ENCODE data around the gene B4GALT1. TPM values are rescaled to one million over a fixed set of nuclear protein-coding genes. Genes with fewer than 3 reads are reported as not detected.

Gene B4GALT1
- total RNA-seq, 1 experiment from 2014 or later, result 19.1 TPM

- Mint-ChIP-seq H3K4me3 (no peak overlapping the region), H3K4me1 (no peaks in the 10 kb centered on the region), H3K9me3 (peaks cover 14% of the 10 kb centered on the region), H3K27me3 (ENCODE audit: low read depth) (peaks cover 23% of the 10 kb centered on the region), H3K27ac (no peak overlapping the region), H3K36me3 (peaks cover 4% of the 10 kb centered on the region)
- CTCF ChIA-PET, result interaction anchor here (1.0 kb wide), 1 partner anchor 88 kb away, joined by 3 read pairs; no protein-coding TSS in a partner anchor
- ATAC-seq (no peak), DNase-seq (ENCODE audit: low spot score) (no peak)
- TF ChIP-seq KAT7 (CRISPR knock-in tag; IDR thresholded peaks at IDR 0.05; ENCODE audit: borderline replicate concordance) (no peak), NR3C1 (CRISPR knock-in tag; conservative IDR thresholded peaks at IDR 0.05; ENCODE audit: low read depth) (no peak), ARID4B (CRISPR knock-in tag; IDR thresholded peaks at IDR 0.05; ENCODE audit: borderline replicate concordance) (no peak), NFATC4 (CRISPR knock-in tag; IDR thresholded peaks at IDR 0.05) (no peak)
- TF ChIP-seq, protein P1, sequence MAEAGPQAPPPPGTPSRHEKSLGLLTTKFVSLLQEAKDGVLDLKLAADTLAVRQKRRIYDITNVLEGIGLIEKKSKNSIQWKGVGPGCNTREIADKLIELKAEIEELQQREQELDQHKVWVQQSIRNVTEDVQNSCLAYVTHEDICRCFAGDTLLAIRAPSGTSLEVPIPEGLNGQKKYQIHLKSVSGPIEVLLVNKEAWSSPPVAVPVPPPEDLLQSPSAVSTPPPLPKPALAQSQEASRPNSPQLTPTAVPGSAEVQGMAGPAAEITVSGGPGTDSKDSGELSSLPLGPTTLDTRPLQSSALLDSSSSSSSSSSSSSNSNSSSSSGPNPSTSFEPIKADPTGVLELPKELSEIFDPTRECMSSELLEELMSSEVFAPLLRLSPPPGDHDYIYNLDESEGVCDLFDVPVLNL (CRISPR knock-in tag; IDR thresholded peaks at IDR 0.05; ENCODE audit: borderline replicate concordance, low read depth), result no peak
- POLR2A ChIA-PET, result no interaction called here
Measured at GRCh38 chr9:33082538-33083326, 84.4 kb downstream of the B4GALT1 start.

- Mint-ChIP-seq H3K36me3 (peaks cover 4% of the 10 kb centered on the region), H3K27me3 (ENCODE audit: low read depth) (peaks cover 17% of the 10 kb centered on the region), H3K27ac (no peak overlapping the region), H3K4me3 (no peak overlapping the region), H3K4me1 (no peaks in the 10 kb centered on the region), H3K9me3 (peaks cover 14% of the 10 kb centered on the region)
- CTCF ChIA-PET, result interaction anchor here (1.0 kb wide), 1 partner anchor 88 kb away, joined by 3 read pairs; no protein-coding TSS in a partner anchor
- no peak for ATAC-seq
- no peak for DNase-seq (ENCODE audit: low spot score)
- POLR2A ChIA-PET, result no interaction called here
- TF ChIP-seq ATF1 (CRISPR knock-in tag; IDR thresholded peaks at IDR 0.05) (no peak), NFYB (CRISPR knock-in tag; conservative IDR thresholded peaks at IDR 0.05; ENCODE audit: low read depth) (no peak), GABPB1 (CRISPR knock-in tag; IDR thresholded peaks at IDR 0.05) (no peak), ZNF423 (CRISPR knock-in tag; IDR thresholded peaks at IDR 0.05) (no peak), ZNF317 (CRISPR knock-in tag; IDR thresholded peaks at IDR 0.05; ENCODE audit: borderline replicate concordance, low read depth) (no peak), ETV6 (CRISPR knock-in tag; IDR thresholded peaks at IDR 0.05) (no peak), FOXJ3 (CRISPR knock-in tag; IDR thresholded peaks at IDR 0.05; ENCODE audit: borderline replicate concordance) (no peak), OVOL2 (CRISPR knock-in tag; IDR thresholded peaks at IDR 0.05; ENCODE audit: borderline replicate concordance) (no peak), TEAD1 (CRISPR knock-in tag; IDR thresholded peaks at IDR 0.05) (no peak), ZBTB21 (CRISPR knock-in tag; IDR thresholded peaks at IDR 0.05; ENCODE audit: borderline replicate concordance) (no peak), TEAD4 (CRISPR knock-in tag; IDR thresholded peaks at IDR 0.05) (no peak), CREM (CRISPR knock-in tag; IDR thresholded peaks at IDR 0.05) (no peak)
- TF ChIP-seq, protein P2, sequence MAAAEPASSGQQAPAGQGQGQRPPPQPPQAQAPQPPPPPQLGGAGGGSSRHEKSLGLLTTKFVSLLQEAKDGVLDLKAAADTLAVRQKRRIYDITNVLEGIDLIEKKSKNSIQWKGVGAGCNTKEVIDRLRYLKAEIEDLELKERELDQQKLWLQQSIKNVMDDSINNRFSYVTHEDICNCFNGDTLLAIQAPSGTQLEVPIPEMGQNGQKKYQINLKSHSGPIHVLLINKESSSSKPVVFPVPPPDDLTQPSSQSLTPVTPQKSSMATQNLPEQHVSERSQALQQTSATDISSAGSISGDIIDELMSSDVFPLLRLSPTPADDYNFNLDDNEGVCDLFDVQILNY (CRISPR knock-in tag; IDR thresholded peaks at IDR 0.05), result no peak
- TF ChIP-seq, protein P3, sequence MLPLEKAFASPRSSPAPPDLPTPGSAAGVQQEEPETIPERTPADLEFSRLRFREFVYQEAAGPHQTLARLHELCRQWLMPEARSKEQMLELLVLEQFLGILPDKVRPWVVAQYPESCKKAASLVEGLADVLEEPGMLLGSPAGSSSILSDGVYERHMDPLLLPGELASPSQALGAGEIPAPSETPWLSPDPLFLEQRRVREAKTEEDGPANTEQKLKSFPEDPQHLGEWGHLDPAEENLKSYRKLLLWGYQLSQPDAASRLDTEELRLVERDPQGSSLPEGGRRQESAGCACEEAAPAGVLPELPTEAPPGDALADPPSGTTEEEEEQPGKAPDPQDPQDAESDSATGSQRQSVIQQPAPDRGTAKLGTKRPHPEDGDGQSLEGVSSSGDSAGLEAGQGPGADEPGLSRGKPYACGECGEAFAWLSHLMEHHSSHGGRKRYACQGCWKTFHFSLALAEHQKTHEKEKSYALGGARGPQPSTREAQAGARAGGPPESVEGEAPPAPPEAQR (CRISPR knock-in tag; IDR thresholded peaks at IDR 0.05), result no peak
- TF ChIP-seq, protein P4, sequence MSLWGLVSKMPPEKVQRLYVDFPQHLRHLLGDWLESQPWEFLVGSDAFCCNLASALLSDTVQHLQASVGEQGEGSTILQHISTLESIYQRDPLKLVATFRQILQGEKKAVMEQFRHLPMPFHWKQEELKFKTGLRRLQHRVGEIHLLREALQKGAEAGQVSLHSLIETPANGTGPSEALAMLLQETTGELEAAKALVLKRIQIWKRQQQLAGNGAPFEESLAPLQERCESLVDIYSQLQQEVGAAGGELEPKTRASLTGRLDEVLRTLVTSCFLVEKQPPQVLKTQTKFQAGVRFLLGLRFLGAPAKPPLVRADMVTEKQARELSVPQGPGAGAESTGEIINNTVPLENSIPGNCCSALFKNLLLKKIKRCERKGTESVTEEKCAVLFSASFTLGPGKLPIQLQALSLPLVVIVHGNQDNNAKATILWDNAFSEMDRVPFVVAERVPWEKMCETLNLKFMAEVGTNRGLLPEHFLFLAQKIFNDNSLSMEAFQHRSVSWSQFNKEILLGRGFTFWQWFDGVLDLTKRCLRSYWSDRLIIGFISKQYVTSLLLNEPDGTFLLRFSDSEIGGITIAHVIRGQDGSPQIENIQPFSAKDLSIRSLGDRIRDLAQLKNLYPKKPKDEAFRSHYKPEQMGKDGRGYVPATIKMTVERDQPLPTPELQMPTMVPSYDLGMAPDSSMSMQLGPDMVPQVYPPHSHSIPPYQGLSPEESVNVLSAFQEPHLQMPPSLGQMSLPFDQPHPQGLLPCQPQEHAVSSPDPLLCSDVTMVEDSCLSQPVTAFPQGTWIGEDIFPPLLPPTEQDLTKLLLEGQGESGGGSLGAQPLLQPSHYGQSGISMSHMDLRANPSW (CRISPR knock-in tag; conservative IDR thresholded peaks at IDR 0.05; ENCODE audit: low read depth), result no peak
- TF ChIP-seq, protein P5, sequence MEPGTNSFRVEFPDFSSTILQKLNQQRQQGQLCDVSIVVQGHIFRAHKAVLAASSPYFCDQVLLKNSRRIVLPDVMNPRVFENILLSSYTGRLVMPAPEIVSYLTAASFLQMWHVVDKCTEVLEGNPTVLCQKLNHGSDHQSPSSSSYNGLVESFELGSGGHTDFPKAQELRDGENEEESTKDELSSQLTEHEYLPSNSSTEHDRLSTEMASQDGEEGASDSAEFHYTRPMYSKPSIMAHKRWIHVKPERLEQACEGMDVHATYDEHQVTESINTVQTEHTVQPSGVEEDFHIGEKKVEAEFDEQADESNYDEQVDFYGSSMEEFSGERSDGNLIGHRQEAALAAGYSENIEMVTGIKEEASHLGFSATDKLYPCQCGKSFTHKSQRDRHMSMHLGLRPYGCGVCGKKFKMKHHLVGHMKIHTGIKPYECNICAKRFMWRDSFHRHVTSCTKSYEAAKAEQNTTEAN (CRISPR knock-in tag; IDR thresholded peaks at IDR 0.05), result no peak
- TF ChIP-seq, protein P6, sequence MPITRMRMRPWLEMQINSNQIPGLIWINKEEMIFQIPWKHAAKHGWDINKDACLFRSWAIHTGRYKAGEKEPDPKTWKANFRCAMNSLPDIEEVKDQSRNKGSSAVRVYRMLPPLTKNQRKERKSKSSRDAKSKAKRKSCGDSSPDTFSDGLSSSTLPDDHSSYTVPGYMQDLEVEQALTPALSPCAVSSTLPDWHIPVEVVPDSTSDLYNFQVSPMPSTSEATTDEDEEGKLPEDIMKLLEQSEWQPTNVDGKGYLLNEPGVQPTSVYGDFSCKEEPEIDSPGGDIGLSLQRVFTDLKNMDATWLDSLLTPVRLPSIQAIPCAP (CRISPR knock-in tag; IDR thresholded peaks at IDR 0.05), result no peak
Measured at GRCh38 chr9:33082128-33082527, 85.0 kb downstream of the B4GALT1 start.

Data from WTC11 (cell line).